Activated T-helper 2 cell treated with anti-CD3 and anti-CD28 coated beads, Interferon-gamma antibody, Interleukin-2, Interleukin-4, amounts not matched to agents 10 μg/mL and 5 μg/mL and 100 μg/mL, durations not matched to agents 14 hours and 24 hours and 36 hours (primary cell): ENCODE data around the gene EMID1. TPM values are rescaled to one million over a fixed set of nuclear protein-coding genes. Genes with fewer than 3 reads are reported as not detected.
"Not testable (repeated sequence)": the region's sequence is repeated elsewhere in the genome, so short reads cannot be mapped to it uniquely, and the experiment has no call there.

Experiments
- DNase-seq: peaks from one replicate; pipeline ENCODE4 v3.0.0; 2021; ENCODE audit warnings: low spot score
- H3K27ac Mint-ChIP-seq: one replicate; pipeline ENCODE4 v1.8.0; 2021; ENCODE audit warnings: mixed read lengths
- H3K27me3 Mint-ChIP-seq: one replicate; pipeline ENCODE4 v1.8.0; 2021; ENCODE audit warnings: low read depth, mixed read lengths
- H3K36me3 Mint-ChIP-seq: one replicate; pipeline ENCODE4 v1.8.0; 2021; ENCODE audit warnings: low read depth, mixed read lengths
- H3K4me1 Mint-ChIP-seq: one replicate; pipeline ENCODE4 v1.8.0; 2021; ENCODE audit warnings: low read depth, mixed read lengths
- H3K4me3 Mint-ChIP-seq: one replicate; pipeline ENCODE4 v1.8.0; 2021; ENCODE audit warnings: low read depth, mild to moderate bottlenecking, moderate library complexity, mixed read lengths
- H3K9me3 Mint-ChIP-seq: one replicate; pipeline ENCODE4 v1.8.0; 2021; ENCODE audit warnings: mixed read lengths
- intact Hi-C: fragments of 100-400 bp; cut with micrococcal nuclease; formaldehyde crosslinking; loops from one replicate; pipeline ENCODE4 v1.15.1; 2023
- total RNA-seq: library from RNA; stranded (reverse); gene quantifications from 2 replicates; pipeline ENCODE4 v1.2.3, GENCODE V29; 2022

EMID1 gene
- total RNA-seq, 1 donor from 2014 or later, result 0.23 TPM

DNA sequence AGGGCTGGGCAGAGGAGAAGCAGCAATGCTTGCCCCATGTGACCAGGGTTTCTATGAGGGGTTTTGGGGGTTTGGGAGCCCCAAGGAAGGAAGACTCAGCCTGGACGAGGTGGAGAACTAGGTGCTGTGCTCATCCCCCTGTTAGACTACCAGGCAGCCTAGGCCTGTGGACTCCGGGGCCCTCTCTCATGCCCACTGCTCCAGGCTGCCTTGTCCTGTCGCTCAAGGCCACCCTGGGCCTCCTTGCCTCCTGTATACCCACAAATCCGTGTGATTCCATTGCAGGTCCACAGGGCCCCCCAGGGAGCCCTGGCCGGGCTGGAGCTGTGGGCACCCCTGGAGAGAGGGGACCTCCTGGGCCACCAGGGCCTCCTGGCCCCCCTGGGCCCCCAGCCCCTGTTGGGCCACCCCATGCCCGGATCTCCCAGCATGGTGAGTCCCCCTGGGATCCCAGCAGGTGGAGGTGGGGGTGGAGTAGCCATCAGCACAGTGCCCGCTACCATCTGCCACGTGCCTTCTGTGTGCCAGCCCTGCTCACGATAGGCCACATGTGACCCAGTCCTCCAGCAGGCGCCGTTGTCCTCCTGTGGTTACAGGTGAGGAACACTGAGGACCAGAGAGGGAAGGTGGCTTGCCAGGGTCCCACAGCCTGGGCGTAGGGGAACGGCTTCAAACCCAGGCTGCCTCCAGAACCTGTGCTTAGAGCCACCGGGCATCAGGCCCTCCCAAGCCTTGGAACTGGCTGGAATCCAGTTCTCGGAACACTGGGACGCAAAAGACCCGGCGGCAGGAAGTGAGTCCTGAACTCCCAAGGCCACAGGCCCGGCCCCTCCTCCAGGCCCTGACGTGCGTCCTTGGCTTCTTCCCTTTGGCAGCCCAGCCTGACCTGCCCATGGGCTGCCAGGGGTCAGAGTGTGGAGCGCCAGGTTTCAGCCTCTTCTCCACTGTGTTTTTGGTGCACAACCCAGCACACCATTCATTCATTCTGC is 26.6 kb downstream of the EMID1 start:
- Mint-ChIP-seq H3K27me3 (no peaks in the 10 kb centered on the region), H3K4me3 (no peak overlapping the region), H3K27ac (no peak overlapping the region), H3K36me3 (no peaks in the 10 kb centered on the region), H3K4me1 (no peaks in the 10 kb centered on the region), H3K9me3 (peaks cover 4% of the 10 kb centered on the region)
- intact Hi-C loops, result no loop called here
- no peak for DNase-seq

DNA sequence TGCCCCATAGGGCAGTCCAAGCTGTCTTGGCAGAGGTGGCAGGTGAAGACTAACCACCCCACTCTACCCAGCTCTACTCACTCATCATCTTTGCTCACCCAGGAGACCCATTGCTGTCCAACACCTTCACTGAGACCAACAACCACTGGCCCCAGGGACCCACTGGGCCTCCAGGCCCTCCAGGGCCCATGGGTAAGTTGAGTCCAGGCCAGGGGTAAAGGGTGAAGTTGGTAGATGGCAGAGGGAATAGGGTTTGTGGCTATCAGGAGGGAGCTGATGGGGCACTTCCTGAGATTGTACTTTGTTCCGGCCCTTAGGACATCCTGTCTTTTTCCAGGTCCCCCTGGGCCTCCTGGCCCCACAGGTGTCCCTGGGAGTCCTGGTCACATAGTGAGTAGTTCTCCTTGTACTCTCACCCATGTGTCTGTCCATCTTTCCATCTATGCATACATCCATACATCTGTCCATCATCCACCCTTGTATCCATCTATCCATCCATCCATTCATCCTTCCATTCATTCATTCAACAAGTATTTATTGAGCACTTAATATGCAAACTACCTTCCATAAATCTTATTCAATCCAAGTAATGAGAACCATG is 27.7 kb downstream of the EMID1 start:
- intact Hi-C loops, result no loop called here
- DNase-seq, result no peak
- H3K27ac Mint-ChIP-seq, result no peak overlapping the region
- no peaks in the 10 kb centered on the region for H3K4me1 Mint-ChIP-seq
- H3K4me3 Mint-ChIP-seq, result no peak overlapping the region
- H3K27me3 Mint-ChIP-seq, result peaks cover 1% of the 10 kb centered on the region
- peaks cover 4% of the 10 kb centered on the region for H3K9me3 Mint-ChIP-seq
- no peaks in the 10 kb centered on the region for H3K36me3 Mint-ChIP-seq

DNA sequence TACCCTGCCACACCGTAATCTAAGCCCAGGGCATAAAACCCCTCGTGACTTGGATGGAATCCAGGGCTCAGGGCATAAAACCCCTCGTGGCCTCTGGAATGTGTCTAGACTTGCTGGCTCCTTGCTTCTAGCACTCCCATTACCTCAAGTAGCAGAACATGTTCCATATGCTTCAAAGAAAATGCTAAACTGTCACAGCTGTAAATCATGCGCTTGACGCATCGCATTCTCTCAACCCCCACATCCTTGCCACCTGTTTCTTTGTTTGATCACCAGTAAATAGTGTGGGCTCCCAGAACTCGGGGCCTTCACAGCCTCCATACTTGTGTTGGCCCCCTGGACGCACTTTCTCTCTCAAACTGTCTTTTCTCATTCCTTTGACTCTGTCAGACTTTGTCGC is 34.8 kb downstream of the EMID1 start:
- not testable (repeated sequence) for H3K36me3 Mint-ChIP-seq, H3K4me1 Mint-ChIP-seq, H3K4me3 Mint-ChIP-seq, H3K27ac Mint-ChIP-seq, DNase-seq
- peaks cover 48% of the 10 kb centered on the region for H3K27me3 Mint-ChIP-seq
- intact Hi-C loops, result loop anchor here (10.0 kb wide), 1 partner anchor 166 kb away; the partner anchor contains the start of gene KREMEN1
- H3K9me3 Mint-ChIP-seq, result peaks cover 18% of the 10 kb centered on the region

DNA sequence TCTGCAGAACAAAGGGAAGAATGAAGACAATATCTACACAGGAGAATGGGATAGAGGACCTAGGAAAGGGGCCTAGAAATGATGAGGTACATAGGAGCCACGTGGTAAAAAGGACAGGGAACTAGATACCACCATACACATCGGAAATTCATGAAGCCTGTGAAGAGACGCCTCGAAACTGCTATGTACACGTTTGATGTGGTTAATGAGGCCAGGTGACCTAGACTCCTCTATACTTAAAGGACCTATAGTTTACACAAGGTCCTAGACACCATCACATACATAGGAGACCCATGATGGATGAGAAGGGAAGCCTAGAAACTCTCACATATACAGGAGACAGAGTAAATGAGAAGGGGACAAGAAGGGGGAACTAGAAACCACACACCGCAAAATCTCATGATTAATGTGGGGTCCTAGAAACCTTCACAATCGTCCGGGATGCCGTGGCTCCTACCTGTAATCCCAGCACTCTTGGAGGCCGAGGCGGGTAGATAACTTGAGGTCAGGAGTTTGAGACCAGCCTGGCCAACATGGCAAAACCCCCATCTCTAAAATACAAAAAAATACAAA is 38.3 kb downstream of the EMID1 start:
- H3K27me3 Mint-ChIP-seq, result peaks cover 46% of the 10 kb centered on the region
- no peak overlapping the region for H3K27ac Mint-ChIP-seq
- intact Hi-C loops, result loop anchor here (2.0 to 10.0 kb wide), 2 partner anchors 169 to 389 kb away; partner anchors contain the start of gene KREMEN1
- DNase-seq, result no peak
- no peaks in the 10 kb centered on the region for H3K4me1 Mint-ChIP-seq
- no peak overlapping the region for H3K4me3 Mint-ChIP-seq
- H3K9me3 Mint-ChIP-seq, result peaks cover 18% of the 10 kb centered on the region
- H3K36me3 Mint-ChIP-seq, result no peaks in the 10 kb centered on the region

DNA sequence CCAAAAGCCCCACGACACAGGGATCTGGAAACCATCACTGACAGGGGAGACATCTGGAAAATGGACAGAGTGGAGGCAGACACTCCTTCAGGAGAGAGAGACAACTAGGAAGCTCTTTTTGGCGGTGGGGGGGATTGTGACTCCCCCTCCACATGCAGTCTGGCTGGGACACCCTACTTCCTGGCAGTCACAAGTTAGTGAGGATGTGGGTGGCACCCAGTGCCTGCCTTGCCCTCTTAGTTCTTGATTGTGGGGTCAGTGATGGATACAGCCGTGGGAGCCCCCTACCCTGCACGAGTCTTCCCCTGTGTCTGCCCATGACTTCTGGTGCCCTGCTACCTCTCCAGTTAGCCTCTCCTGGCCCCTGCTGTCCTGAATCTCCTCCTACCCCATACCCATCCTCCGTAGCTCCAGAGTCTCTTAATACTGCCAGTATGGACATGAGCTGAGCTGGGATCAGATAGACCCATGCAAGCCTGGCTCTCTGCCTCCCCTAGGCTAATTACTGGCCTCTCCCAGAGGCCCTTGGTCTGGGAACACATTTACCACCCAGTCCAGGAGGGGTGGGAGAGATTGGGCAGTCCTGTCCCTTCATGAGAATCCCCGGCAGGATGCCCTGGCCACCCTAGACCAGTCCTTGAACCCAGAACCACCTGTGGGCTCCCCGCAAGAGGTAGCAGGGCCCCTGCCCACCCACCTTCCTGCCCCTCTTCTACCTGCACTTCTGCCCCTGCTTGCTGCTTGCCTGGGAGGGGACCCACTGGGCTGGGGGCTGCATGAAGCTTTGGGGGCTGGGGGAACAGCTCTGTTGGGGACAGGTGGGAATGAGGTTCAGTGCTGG is 39.3 kb downstream of the EMID1 start:
- Mint-ChIP-seq H3K4me3 (no peak overlapping the region), H3K27me3 (peaks cover 42% of the 10 kb centered on the region), H3K36me3 (no peaks in the 10 kb centered on the region), H3K4me1 (no peaks in the 10 kb centered on the region), H3K9me3 (peaks cover 15% of the 10 kb centered on the region), H3K27ac (no peak overlapping the region)
- no peak for DNase-seq
- intact Hi-C loops, result loop anchor here (2.0 to 10.0 kb wide), 3 partner anchors 93 to 390 kb away; partner anchors contain the start of gene KREMEN1

DNA sequence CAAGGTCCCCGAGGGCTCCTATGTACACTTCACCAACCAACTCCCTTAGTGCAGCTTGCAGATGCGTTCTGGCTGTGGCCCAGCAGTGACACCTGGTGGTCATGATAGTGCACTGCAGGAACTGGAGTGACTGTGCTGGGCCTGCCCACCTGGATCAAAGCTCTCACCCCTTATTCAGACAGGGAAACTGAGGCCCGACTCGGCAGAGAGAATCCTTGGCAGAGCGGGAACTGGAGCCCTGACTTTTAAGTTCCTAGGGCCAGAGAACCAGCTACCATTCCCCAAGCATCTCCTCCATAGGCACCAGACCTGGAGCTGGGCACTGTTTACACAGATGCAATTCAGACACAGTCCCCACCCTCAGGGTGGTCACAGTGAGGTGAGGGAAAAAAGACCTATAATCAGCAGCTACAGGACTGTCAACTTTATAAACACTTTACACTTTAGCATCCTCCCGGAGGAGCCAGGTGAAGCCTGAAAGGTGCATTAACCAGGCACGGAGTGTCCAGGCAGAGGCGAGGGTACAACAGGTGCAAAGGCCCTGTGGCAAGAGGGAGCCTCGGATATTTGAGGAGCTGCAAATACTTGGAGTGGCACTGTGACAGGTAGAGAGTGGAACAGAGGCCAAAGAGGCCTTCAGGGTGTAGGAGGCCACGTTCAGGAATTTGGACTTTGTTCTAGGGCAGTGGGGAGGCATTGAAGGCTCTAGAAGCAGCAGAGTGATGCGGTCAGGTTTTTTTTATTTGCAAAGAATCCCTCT is 40.1 kb downstream of the EMID1 start:
- H3K36me3 Mint-ChIP-seq, result no peaks in the 10 kb centered on the region
- no peaks in the 10 kb centered on the region for H3K4me1 Mint-ChIP-seq
- DNase-seq, result peak; percentile 54
- H3K27me3 Mint-ChIP-seq, result peaks cover 37% of the 10 kb centered on the region
- H3K9me3 Mint-ChIP-seq, result peaks cover 15% of the 10 kb centered on the region
- no peak overlapping the region for H3K4me3 Mint-ChIP-seq
- intact Hi-C loops, result loop anchor here (2.0 to 10.0 kb wide), 3 partner anchors 94 to 391 kb away; partner anchors contain the start of gene KREMEN1
- no peak overlapping the region for H3K27ac Mint-ChIP-seq

DNA sequence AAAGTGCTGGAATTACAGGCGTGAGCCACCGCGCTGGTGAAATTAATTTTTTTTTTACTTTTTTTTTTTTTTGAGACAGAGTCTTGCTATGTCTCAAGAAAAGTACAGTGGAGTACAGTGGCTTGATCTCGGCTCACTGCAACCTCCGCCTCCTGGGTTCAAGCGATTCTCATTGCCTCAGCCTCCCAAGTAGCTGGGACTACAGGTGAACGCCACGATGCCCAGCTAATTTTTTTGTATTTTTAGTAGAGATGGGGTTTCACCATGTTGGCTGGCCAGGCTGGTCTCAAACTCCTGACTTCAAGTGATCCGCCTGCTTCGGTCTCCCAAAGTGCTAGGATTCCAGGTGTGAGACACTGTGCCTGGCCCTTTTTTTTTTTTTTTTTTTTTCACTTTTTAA is 42.2 kb downstream of the EMID1 start:
- intact Hi-C loops, result loop anchor here (5.0 to 10.0 kb wide), 2 partner anchors 96 to 173 kb away; partner anchors contain the start of gene KREMEN1
- H3K4me3 Mint-ChIP-seq, H3K27ac Mint-ChIP-seq, DNase-seq, H3K36me3 Mint-ChIP-seq, H3K4me1 Mint-ChIP-seq, H3K9me3 Mint-ChIP-seq: not testable (repeated sequence)
- H3K27me3 Mint-ChIP-seq, result peaks cover 23% of the 10 kb centered on the region

DNA sequence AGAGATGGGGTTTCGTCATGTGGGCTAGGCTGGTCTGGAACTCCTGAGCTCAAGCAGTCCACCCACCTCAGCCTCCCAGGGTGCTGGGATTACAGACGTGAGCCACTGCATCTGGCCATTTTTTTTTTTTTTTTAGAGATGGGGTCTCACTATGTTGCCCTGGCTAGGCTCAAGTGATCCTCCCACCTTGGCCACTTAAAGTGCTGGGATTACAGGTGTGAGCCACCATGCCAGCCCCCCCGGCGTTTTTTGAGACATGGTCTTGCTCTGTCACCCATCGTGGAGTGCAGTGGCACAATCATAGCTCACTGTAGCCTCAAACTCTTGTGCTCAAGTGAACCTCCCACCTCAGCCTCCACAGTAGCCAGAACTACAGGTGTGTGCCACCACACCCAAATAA is 45.6 kb downstream of the EMID1 start:
- no peak for DNase-seq
- H3K4me1 Mint-ChIP-seq, result peaks cover 6% of the 10 kb centered on the region
- intact Hi-C loops, result no loop called here
- no peaks in the 10 kb centered on the region for H3K9me3 Mint-ChIP-seq
- H3K36me3 Mint-ChIP-seq, result no peaks in the 10 kb centered on the region
- peaks cover 5% of the 10 kb centered on the region for H3K27me3 Mint-ChIP-seq
- H3K4me3 Mint-ChIP-seq, result no peak overlapping the region
- no peak overlapping the region for H3K27ac Mint-ChIP-seq

DNA sequence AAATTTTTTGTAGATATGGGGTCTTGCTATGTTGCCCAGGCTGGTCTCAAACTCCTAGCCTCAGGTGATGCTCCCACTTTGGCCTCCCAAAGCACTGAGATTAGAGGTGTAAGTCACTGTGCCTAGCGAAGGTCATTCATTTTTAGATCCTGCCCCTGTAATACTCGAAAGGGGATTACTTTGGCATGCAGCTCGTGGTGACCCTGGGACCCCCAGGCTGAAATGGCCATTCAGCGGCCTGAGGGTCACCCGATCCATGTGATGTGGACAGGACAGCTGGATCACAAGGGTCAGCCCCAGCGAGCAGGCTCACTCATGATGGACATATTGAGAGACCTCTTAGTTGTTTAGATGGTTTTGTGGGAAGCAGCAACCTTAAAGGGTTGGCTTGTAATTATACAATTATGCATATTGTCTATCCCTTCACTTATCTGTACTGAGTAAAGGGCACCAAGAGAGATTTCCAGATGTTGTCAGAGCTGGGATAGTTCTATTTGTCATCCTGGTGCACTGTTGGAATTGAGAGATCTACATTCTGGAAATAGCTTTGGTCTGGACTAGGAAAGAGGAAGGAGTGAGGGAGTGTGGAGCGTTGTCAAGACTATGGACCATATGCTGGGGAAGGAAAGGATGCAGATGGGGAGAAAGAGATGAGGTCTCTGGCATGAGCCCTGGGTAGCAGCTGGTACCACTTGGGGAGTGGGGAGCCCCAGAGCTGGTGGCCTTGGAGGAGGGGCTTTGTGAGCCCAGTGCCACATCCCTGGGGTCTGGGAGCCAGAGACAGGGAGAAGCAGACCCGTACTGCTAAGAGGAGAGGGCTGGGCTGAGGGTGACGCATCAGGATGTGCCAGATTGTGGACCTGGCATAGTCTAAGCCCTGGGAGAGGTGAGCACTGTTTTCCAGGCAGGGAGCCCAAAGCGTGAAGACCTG is 46.5 kb downstream of the EMID1 start:
- Mint-ChIP-seq H3K27me3 (peaks cover 5% of the 10 kb centered on the region), H3K27ac (no peak overlapping the region), H3K4me3 (no peak overlapping the region), H3K9me3 (no peaks in the 10 kb centered on the region), H3K36me3 (no peaks in the 10 kb centered on the region), H3K4me1 (peaks cover 6% of the 10 kb centered on the region)
- intact Hi-C loops, result no loop called here
- no peak for DNase-seq

DNA sequence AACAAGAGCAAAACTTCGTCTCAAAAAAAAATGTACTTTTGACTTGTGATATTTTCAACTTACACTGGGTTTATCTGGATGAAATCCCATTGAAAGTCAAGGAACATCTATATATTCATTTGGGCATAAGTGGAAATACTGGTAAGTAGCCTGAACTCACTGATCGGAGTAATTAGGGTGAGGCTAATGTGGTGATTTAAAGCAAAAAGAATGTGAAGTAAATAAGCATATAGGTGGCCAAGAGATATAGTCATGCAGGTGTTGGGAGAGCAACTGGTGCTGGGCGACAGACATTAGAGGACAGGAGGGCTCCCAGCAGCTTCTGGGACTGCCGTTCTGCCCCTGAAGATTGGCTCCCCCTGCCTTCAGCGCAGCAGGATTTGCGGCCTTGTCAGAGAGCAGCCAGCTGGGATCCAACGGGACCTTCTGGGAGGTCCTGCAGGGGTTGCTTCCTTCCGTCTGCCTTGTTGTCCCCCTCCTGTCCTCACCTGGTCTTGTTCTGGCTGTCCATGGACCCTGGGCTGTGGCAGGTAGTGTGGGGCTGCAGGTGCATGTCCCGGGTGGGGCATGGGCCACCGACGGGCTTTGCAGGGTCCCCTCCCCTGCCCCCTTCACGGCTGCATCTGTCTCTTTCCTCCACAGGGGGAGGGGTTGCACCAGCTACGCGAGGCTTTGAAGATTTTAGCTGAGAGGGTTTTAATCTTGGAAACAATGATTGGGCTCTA is 48.0 kb downstream of the EMID1 start:
- H3K36me3 Mint-ChIP-seq, result no peaks in the 10 kb centered on the region
- H3K4me3 Mint-ChIP-seq, result no peak overlapping the region
- no peak for DNase-seq
- H3K9me3 Mint-ChIP-seq, result no peaks in the 10 kb centered on the region
- intact Hi-C loops, result no loop called here
- no peak overlapping the region for H3K27ac Mint-ChIP-seq
- H3K27me3 Mint-ChIP-seq, result peaks cover 5% of the 10 kb centered on the region
- H3K4me1 Mint-ChIP-seq, result peaks cover 6% of the 10 kb centered on the region
